Ectodermal cell (in vitro differentiated cells): ENCODE results near the gene ABHD8.
"Not testable (repeated sequence)": the region's sequence is repeated elsewhere in the genome, so short reads cannot be mapped to it uniquely, and the experiment has no call there.

ENCODE experiments used
- H3K27ac ChIP-seq: 2 replicates; pipeline ENCODE4 v1.7.0; 2013; ENCODE audit warnings: mild to moderate bottlenecking, low read depth, low read length; ENCODE audit not compliant: insufficient read depth, poor library complexity, severe bottlenecking
- H3K27me3 ChIP-seq: 2 replicates; pipeline ENCODE4 v1.7.0; 2013; ENCODE audit warnings: mild to moderate bottlenecking, low read length; ENCODE audit not compliant: insufficient read depth, control insufficient read depth, poor library complexity, severe bottlenecking
- H3K36me3 ChIP-seq: one replicate; pipeline ENCODE4 v1.7.0; 2013; ENCODE audit warnings: low read length; ENCODE audit not compliant: control insufficient read depth, insufficient read depth
- H3K4me1 ChIP-seq: one replicate; pipeline ENCODE4 v1.7.0; 2013; ENCODE audit warnings: low read length; ENCODE audit not compliant: control insufficient read depth, insufficient read depth
- H3K4me3 ChIP-seq: 2 replicates; pipeline ENCODE4 v1.7.0; 2013; ENCODE audit warnings: low read depth, low read length, control low read depth; ENCODE audit not compliant: insufficient read depth
- H3K9me3 ChIP-seq: 2 replicates; pipeline ENCODE4 v1.7.0; 2013; ENCODE audit warnings: mild to moderate bottlenecking, low read length, moderate library complexity; ENCODE audit not compliant: control insufficient read depth
- WGBS, 2 experiments: methylation state at CpG; one replicate each; pipeline ENCODE4 v1.1.7; 2013; ENCODE audit warnings: missing lambda C conversion rate in 2 of 2; 5-methylcytosine and 5-hydroxymethylcytosine counted together

Gene ABHD8

GRCh38 chr19:17295551-17295950 lies 7.7 kb downstream of the ABHD8 start:
- H3K27ac ChIP-seq, H3K4me3 ChIP-seq, H3K4me1 ChIP-seq, H3K9me3 ChIP-seq, H3K27me3 ChIP-seq: not testable (repeated sequence)
- H3K36me3 ChIP-seq = peaks cover 19% of the 10 kb centered on the region
- 94% methylated on average over 6 of the region's 6 CpGs for WGBS, 2 experiments

- Histone ChIP-seq H3K4me3 (no peak overlapping the region), H3K27ac (no peak overlapping the region), H3K9me3 (no peaks in the 10 kb centered on the region), H3K36me3 (peaks cover 19% of the 10 kb centered on the region), H3K27me3 (no peaks in the 10 kb centered on the region), H3K4me1 (no peaks in the 10 kb centered on the region)
- WGBS, 2 experiments = 86 to 89% methylated on average over 48 of the region's 48 CpGs
These were observed 9.0 kb downstream of the ABHD8 start for GRCh38 chr19:17294051-17294891.

- H3K4me3 ChIP-seq = no peak overlapping the region
- 93 to 94% methylated on average over 14 of the region's 14 CpGs for WGBS, 2 experiments
- H3K36me3 ChIP-seq = peaks cover 18% of the 10 kb centered on the region
- no peaks in the 10 kb centered on the region for H3K4me1 ChIP-seq
- H3K27me3 ChIP-seq = no peaks in the 10 kb centered on the region
- no peaks in the 10 kb centered on the region for H3K9me3 ChIP-seq
- H3K27ac ChIP-seq = no peak overlapping the region
These were observed 9.6 kb downstream of the ABHD8 start for GRCh38 chr19:17293605-17294004.

GRCh38 chr19:17292301-17293074 lies 10.7 kb downstream of the ABHD8 start:
- H3K4me1 ChIP-seq = no peaks in the 10 kb centered on the region
- peak overlapping the region; percentile 41 for H3K4me3 ChIP-seq
- WGBS, 2 experiments = 3% methylated on average over 46 of the region's 46 CpGs
- peak overlapping the region; percentile 89 for H3K27ac ChIP-seq
- H3K27me3 ChIP-seq = no peaks in the 10 kb centered on the region
- no peaks in the 10 kb centered on the region for H3K9me3 ChIP-seq
- peaks cover 11% of the 10 kb centered on the region for H3K36me3 ChIP-seq

- 16 to 17% methylated on average over 22 of the region's 22 CpGs for WGBS, 2 experiments
- no peak overlapping the region for H3K27ac ChIP-seq
- H3K27me3 ChIP-seq = no peaks in the 10 kb centered on the region
- H3K4me3 ChIP-seq = no peak overlapping the region
- H3K36me3 ChIP-seq = peaks cover 6% of the 10 kb centered on the region
- H3K9me3 ChIP-seq = no peaks in the 10 kb centered on the region
- no peaks in the 10 kb centered on the region for H3K4me1 ChIP-seq
These were observed 13.7 kb downstream of the ABHD8 start for GRCh38 chr19:17289489-17289888.

GRCh38 chr19:17286752-17287151 lies 16.5 kb downstream of the ABHD8 start:
- H3K4me1 ChIP-seq = no peaks in the 10 kb centered on the region
- no peak overlapping the region for H3K27ac ChIP-seq
- H3K9me3 ChIP-seq = no peaks in the 10 kb centered on the region
- peaks cover 9% of the 10 kb centered on the region for H3K27me3 ChIP-seq
- no peak overlapping the region for H3K4me3 ChIP-seq
- WGBS, 2 experiments = 93 to 94% methylated on average over 9 of the region's 9 CpGs
- no peaks in the 10 kb centered on the region for H3K36me3 ChIP-seq

GRCh38 chr19:17286263-17286662 lies 17.0 kb downstream of the ABHD8 start:
- Histone ChIP-seq H3K4me3 (no peak overlapping the region), H3K36me3 (no peaks in the 10 kb centered on the region), H3K27me3 (peaks cover 14% of the 10 kb centered on the region), H3K9me3 (no peaks in the 10 kb centered on the region), H3K27ac (no peak overlapping the region), H3K4me1 (no peaks in the 10 kb centered on the region)
- 93 to 94% methylated on average over 11 of the region's 11 CpGs for WGBS, 2 experiments

GRCh38 chr19:17285415-17286135 lies 17.6 kb downstream of the ABHD8 start:
- no peak overlapping the region for H3K27ac ChIP-seq
- WGBS, 2 experiments = 90 to 92% methylated on average over 18 of the region's 18 CpGs
- H3K9me3 ChIP-seq = no peaks in the 10 kb centered on the region
- H3K4me3 ChIP-seq = no peak overlapping the region
- no peaks in the 10 kb centered on the region for H3K36me3 ChIP-seq
- no peaks in the 10 kb centered on the region for H3K4me1 ChIP-seq
- H3K27me3 ChIP-seq = peaks cover 21% of the 10 kb centered on the region

GRCh38 chr19:17283504-17283996 lies 19.7 kb downstream of the ABHD8 start:
- Histone ChIP-seq H3K27me3 (peaks cover 21% of the 10 kb centered on the region), H3K9me3 (no peaks in the 10 kb centered on the region), H3K27ac (no peak overlapping the region), H3K4me1 (no peaks in the 10 kb centered on the region), H3K36me3 (peaks cover 3% of the 10 kb centered on the region), H3K4me3 (no peak overlapping the region)
- WGBS, 2 experiments = 92% methylated on average over 7 of the region's 7 CpGs
